Right lobe of liver (tissue), 4 donors: Measurements from ENCODE around the gene DOCK7.

Experiments
- POLR2A ChIP-seq: fragments of 450-650 bp; IDR thresholded peaks from one replicate; pipeline ENCODE4 v1.6.1; 2017; ENCODE audit warnings: antibody characterized with exemption, mild to moderate bottlenecking
- TF ChIP-seq, protein P1 (sequence below), 4 donors: fragments of 200-600 bp in 3 of 4; fragments of 450-650 bp in 1 of 4; IDR thresholded peaks; one replicate each; pipeline versions ENCODE4 v1.5.1 to v1.8.0; 2016 to 2022; ENCODE audit warnings: antibody characterized with exemption in 4 of 4, mild to moderate bottlenecking in 2 of 4
- donor health status: DM: no; HTN: no; CAD: no.
- donor health status: DM: no; HTN: no; CAD: no.
- donor health status: DM: no; HTN: yes; CAD: no.

DNA sequence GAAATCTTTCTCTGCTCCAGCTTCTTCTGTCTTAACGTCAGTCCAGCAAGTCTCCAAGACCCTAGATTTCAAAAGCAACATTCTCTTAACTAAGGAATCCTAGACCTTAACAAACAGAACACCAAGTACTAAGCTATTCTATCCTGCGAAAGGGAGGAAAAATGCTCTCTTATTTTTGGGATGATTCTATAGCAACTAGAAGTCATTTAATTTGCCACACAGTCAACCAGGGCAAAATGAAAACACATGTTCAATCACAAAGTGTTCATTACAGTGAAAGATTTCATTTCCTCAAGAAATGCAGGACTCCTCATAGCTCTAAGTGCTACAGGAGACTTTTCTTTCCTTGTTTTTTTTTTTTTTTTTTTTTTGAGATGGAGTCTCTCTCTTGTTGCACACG, 36.2 kb upstream of the DOCK7 start:
- TF ChIP-seq, protein P1, sequence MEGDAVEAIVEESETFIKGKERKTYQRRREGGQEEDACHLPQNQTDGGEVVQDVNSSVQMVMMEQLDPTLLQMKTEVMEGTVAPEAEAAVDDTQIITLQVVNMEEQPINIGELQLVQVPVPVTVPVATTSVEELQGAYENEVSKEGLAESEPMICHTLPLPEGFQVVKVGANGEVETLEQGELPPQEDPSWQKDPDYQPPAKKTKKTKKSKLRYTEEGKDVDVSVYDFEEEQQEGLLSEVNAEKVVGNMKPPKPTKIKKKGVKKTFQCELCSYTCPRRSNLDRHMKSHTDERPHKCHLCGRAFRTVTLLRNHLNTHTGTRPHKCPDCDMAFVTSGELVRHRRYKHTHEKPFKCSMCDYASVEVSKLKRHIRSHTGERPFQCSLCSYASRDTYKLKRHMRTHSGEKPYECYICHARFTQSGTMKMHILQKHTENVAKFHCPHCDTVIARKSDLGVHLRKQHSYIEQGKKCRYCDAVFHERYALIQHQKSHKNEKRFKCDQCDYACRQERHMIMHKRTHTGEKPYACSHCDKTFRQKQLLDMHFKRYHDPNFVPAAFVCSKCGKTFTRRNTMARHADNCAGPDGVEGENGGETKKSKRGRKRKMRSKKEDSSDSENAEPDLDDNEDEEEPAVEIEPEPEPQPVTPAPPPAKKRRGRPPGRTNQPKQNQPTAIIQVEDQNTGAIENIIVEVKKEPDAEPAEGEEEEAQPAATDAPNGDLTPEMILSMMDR (IDR thresholded peaks at IDR 0.05) = no peak
- no peak for TF ChIP-seq POLR2A
